ENCODE results near the gene CD109.

DNA sequence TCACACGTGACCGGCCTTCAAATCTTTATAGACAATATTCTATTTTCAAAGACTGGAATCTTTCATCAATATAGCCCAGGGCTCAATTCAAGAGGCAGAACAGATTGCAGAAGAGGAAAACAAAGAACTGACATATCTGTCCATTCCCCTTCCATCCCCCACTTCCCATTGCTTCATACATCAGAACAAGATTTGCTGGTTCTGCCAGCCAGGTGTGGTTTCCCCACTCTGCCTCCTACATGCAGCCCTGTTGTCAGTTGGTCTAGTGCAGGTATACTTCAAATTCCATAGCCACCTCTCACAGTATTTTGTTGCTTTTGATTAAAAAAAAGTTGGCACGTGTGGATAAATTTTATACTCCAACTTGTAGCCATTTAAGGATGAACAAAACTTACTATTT lies 174.9 kb downstream of the CD109 start:
- no peak for TF ChIP-seq CTCF (IDR thresholded peaks at IDR 0.05; ENCODE audit: poor library complexity)
- no peak for TF ChIP-seq EZH2phosphoT487 (IDR thresholded peaks at IDR 0.05; ENCODE audit: low read depth, severe bottlenecking, unreplicated experiment)
- TF ChIP-seq EZH2 (IDR thresholded peaks at IDR 0.05; ENCODE audit: borderline replicate concordance): no peak

Data from hepatocyte (in vitro differentiated cells).